ENCODE measurements around the gene ZBTB32. TPM values are rescaled to one million over a fixed set of nuclear protein-coding genes. Genes with fewer than 3 reads are reported as not detected.
"Not testable (repeated sequence)": the region's sequence is repeated elsewhere in the genome, so short reads cannot be mapped to it uniquely, and the experiment has no call there.

ZBTB32 gene
- total RNA-seq, 3 donors from 2014 or later = 90.8 to 136 (median 101) TPM

GRCh38 chr19:35721374-35721773, 17.0 kb downstream of the ZBTB32 start:
- Mint-ChIP-seq H3K4me3 (no peak overlapping the region), H3K9me3 (no peaks in the 10 kb centered on the region), H3K4me1 (ENCODE audit: low read depth) (peaks cover 17% of the 10 kb centered on the region), H3K27me3 (ENCODE audit: low read depth) (no peaks in the 10 kb centered on the region), H3K36me3 (ENCODE audit: insufficient read depth) (peaks cover 42% of the 10 kb centered on the region)
- DNase-seq = no peak
- no peak for ATAC-seq

DNA sequence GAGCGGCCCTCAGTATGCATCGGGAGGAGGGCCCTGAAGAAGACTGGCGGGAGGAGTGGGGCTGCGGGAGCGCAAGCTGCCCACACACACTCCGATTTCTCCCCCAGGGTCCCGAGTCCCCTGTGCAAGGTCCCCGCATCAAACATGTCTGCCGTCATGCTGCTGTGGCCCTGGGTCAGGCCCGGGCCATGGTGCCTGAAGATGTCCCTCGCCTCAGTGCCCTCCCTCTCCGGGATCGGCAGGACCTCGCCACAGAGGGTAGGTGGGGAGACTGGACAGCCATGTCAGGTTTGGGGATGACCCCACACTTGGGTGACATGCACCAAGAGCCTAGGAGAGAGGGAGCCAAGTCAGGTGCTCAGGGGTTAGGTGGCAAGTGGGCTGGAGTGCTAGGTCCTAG, 18.1 kb downstream of the ZBTB32 start:
- H3K4me1 Mint-ChIP-seq (ENCODE audit: low read depth) = peaks cover 14% of the 10 kb centered on the region
- ATAC-seq (no peak), DNase-seq (no peak)
- no peaks in the 10 kb centered on the region for H3K9me3 Mint-ChIP-seq
- H3K4me3 Mint-ChIP-seq = no peak overlapping the region
- H3K27me3 Mint-ChIP-seq (ENCODE audit: low read depth) = no peaks in the 10 kb centered on the region
- H3K36me3 Mint-ChIP-seq (ENCODE audit: insufficient read depth) = peaks cover 42% of the 10 kb centered on the region

DNA sequence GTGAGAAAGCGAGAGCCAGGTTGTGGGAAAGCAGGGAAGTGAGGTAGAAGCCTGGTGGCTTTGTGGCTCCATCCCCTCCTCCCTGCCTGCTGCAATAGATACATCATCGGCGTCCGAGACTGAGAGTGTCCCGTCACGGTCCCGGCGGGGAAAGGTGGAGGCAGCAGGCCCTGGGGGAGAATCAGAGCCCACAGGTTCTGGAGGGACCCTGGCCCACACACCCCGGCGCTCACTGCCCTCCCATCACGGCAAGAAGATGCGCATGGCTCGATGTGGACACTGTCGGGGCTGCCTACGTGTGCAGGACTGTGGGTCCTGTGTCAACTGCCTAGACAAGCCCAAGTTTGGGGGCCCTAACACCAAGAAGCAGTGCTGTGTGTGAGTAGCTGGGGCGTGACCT, 18.5 kb downstream of the ZBTB32 start:
- Mint-ChIP-seq H3K27me3 (ENCODE audit: low read depth) (no peaks in the 10 kb centered on the region), H3K9me3 (no peaks in the 10 kb centered on the region), H3K36me3 (ENCODE audit: insufficient read depth) (peaks cover 42% of the 10 kb centered on the region), H3K4me3 (no peak overlapping the region), H3K4me1 (ENCODE audit: low read depth) (peaks cover 14% of the 10 kb centered on the region)
- DNase-seq = no peak
- no peak for ATAC-seq

DNA sequence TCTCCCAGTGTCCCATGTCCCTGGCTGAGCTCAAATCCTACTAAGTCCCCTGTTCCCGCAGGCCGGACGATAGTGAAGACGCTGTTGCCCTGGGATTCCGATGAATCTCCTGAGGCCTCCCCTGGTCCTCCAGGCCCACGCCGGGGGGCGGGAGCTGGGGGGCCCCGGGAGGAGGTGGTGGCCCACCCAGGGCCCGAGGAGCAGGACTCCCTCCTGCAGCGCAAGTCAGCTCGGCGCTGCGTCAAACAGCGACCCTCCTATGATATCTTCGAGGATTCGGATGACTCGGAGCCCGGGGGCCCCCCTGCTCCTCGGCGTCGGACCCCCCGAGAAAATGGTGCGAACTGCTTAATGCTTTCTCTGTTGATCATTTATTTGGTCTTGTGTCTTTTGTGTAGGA, 19.3 kb downstream of the ZBTB32 start:
- H3K27me3 Mint-ChIP-seq (ENCODE audit: low read depth) = no peaks in the 10 kb centered on the region
- H3K36me3 Mint-ChIP-seq (ENCODE audit: insufficient read depth) = peaks cover 50% of the 10 kb centered on the region
- ATAC-seq (no peak), DNase-seq (no peak)
- H3K9me3 Mint-ChIP-seq = no peaks in the 10 kb centered on the region
- H3K4me3 Mint-ChIP-seq = no peak overlapping the region
- peaks cover 14% of the 10 kb centered on the region for H3K4me1 Mint-ChIP-seq (ENCODE audit: low read depth)

DNA sequence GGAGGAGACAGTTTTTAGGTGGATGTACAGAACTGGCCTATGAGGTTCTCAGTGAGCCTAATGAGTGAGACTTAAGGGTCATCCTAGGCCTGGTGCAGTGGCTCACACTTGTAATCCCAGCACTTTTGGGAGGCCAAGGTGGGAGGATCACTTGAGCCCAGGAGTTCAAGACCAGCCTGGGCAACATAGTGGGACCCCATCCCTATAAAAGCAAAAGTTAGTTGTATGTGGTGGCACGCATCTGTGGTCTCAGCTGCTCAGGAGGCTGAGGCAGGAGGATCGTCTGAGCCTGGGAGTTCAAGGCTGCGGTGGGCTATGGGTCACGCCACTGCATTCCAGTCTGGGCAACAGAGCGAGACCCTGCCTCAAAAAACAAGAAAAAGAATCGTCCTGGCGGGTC, 19.8 kb downstream of the ZBTB32 start:
- not testable (repeated sequence) for H3K9me3 Mint-ChIP-seq; H3K4me3 Mint-ChIP-seq; H3K27me3 Mint-ChIP-seq (ENCODE audit: low read depth); ATAC-seq; DNase-seq
- Mint-ChIP-seq H3K36me3 (ENCODE audit: insufficient read depth) (peaks cover 50% of the 10 kb centered on the region), H3K4me1 (ENCODE audit: low read depth) (peaks cover 12% of the 10 kb centered on the region)

DNA sequence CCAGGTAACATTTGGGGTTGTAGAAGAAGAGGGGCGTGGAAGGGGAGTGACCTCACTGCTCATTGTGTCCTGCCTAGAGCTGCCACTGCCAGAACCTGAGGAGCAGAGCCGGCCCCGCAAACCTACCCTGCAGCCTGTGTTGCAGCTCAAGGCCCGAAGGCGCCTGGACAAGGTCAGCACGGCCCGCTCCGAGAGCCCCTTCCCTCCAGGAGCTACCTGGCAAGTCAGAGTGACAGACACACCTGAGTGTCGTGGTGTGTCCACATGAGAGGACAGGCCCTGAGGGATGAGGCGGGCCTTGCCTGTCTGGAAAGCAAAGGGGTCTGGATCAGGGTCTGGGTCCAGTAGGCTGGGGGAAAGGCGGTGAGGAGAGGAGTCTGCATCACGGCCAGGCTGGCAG, 20.2 kb downstream of the ZBTB32 start:
- H3K27me3 Mint-ChIP-seq (ENCODE audit: low read depth) = no peaks in the 10 kb centered on the region
- H3K4me1 Mint-ChIP-seq (ENCODE audit: low read depth) = peaks cover 8% of the 10 kb centered on the region
- ATAC-seq (no peak), DNase-seq (no peak)
- H3K4me3 Mint-ChIP-seq = no peak overlapping the region
- H3K9me3 Mint-ChIP-seq = no peaks in the 10 kb centered on the region
- H3K36me3 Mint-ChIP-seq (ENCODE audit: insufficient read depth) = peaks cover 48% of the 10 kb centered on the region

DNA sequence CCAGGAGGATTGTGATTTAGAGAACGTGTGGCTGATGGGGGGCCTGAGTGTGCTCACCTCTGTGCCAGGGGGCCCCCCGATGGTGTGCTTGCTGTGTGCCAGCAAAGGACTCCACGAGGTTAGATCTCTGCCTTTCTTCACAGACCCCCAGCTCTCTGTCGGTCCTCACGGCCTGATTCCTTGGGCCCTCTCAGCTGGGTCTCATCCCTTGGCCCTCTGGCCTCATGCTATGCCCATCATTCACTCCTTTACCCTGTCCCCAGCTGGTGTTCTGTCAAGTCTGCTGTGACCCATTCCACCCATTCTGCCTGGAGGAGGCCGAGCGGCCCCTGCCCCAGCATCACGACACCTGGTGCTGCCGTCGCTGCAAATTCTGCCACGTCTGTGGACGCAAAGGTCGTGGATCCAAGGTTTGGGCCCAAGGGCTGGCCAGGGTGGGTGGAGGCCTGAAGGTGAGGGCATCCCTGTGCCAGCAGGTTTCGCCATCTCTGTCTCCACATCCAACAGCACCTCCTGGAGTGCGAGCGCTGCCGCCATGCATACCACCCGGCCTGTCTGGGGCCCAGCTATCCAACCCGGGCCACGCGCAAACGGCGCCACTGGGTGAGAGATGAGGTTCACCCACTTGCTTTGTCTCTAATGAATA, 21.0 kb downstream of the ZBTB32 start:
- H3K9me3 Mint-ChIP-seq = no peaks in the 10 kb centered on the region
- no peak overlapping the region for H3K4me3 Mint-ChIP-seq
- H3K4me1 Mint-ChIP-seq (ENCODE audit: low read depth) = peaks cover 5% of the 10 kb centered on the region
- no peaks in the 10 kb centered on the region for H3K27me3 Mint-ChIP-seq (ENCODE audit: low read depth)
- DNase-seq (no peak), ATAC-seq (no peak)
- H3K36me3 Mint-ChIP-seq (ENCODE audit: insufficient read depth) = peaks cover 51% of the 10 kb centered on the region

GRCh38 chr19:35727053-35727955, 22.9 kb downstream of the ZBTB32 start:
- H3K36me3 Mint-ChIP-seq (ENCODE audit: insufficient read depth) = peaks cover 59% of the 10 kb centered on the region
- DNase-seq = no peak
- ATAC-seq = no peak
- no peaks in the 10 kb centered on the region for H3K4me1 Mint-ChIP-seq (ENCODE audit: low read depth)
- no peaks in the 10 kb centered on the region for H3K27me3 Mint-ChIP-seq (ENCODE audit: low read depth)
- H3K9me3 Mint-ChIP-seq = no peaks in the 10 kb centered on the region
- H3K4me3 Mint-ChIP-seq = no peak overlapping the region

DNA sequence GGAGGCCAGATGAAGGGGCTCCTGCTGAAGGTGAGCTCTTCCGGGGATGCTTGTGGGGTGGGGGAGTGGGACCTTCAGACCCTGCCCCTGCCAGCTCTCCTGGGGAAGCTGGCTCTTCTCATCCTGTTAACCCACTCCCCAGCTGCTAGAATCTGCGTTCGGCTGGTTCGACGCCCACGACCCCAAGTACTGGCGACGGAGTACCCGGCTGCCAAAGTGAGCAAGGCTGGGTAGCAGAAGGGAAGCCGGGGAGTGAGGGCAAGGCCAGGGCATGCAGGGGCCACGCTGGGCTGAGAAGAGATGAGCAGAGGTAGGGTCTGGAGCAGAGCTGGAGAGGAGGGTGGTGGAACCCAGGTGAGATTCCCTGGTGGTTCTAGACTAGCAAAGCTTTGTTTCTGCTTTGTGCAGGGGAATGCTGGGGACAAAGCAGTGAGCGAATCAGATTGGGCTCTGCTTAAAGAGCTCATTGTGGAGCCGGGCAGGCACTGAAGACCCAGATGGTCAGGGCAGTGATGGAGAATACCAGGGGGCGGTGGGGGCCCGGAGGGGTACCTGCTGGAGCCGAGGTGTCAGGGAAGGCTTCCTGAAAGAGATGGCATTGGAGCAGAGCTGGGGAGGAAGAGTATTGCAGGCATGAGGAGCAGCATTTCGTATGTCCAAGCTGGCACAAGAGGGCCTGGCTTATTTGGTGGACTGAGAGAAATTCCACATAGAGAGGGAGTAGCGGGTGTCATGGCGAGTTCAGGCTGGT, 23.8 kb downstream of the ZBTB32 start:
- Mint-ChIP-seq H3K4me1 (ENCODE audit: low read depth) (no peaks in the 10 kb centered on the region), H3K27me3 (ENCODE audit: low read depth) (no peaks in the 10 kb centered on the region), H3K4me3 (no peak overlapping the region), H3K36me3 (ENCODE audit: insufficient read depth) (peaks cover 54% of the 10 kb centered on the region), H3K9me3 (no peaks in the 10 kb centered on the region)
- no peak for ATAC-seq
- DNase-seq = no peak

DNA sequence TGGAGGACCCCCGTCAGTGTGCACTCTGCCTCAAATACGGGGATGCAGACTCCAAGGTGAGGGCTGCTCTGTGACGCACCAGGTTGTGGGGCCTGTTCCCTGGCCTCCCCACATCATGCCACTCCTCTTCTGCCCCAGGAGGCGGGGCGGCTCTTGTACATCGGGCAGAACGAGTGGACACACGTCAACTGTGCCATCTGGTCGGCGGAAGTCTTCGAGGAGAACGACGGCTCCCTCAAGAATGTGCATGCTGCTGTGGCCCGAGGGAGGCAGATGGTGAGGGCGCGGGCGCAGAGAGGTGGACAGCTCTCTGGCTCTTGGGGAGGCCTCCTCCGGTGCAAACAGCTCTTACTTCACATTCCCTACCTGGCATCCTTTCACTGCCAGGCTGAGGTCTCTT, 24.7 kb downstream of the ZBTB32 start:
- H3K4me3 Mint-ChIP-seq = no peak overlapping the region
- no peaks in the 10 kb centered on the region for H3K27me3 Mint-ChIP-seq (ENCODE audit: low read depth)
- DNase-seq (no peak), ATAC-seq (no peak)
- H3K9me3 Mint-ChIP-seq = no peaks in the 10 kb centered on the region
- H3K4me1 Mint-ChIP-seq (ENCODE audit: low read depth) = no peaks in the 10 kb centered on the region
- H3K36me3 Mint-ChIP-seq (ENCODE audit: insufficient read depth) = peaks cover 50% of the 10 kb centered on the region

DNA sequence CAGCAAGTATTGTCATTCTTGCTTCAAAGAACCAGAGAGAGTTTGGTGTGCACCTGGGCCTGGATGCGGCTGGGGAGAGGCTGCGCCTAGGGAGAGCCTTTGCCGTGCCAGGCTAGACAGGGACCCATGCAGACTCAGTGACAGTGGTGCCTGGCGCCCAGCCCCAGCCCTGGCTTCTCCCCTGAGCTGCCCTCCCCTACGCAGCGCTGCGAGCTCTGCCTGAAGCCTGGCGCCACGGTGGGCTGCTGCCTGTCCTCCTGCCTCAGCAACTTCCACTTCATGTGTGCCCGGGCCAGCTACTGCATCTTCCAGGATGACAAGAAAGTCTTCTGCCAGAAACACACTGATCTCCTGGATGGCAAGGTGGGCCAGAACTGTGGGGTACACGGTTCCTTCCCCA, 25.4 kb downstream of the ZBTB32 start:
- Mint-ChIP-seq H3K9me3 (no peaks in the 10 kb centered on the region), H3K27me3 (ENCODE audit: low read depth) (no peaks in the 10 kb centered on the region), H3K4me1 (ENCODE audit: low read depth) (no peaks in the 10 kb centered on the region), H3K36me3 (ENCODE audit: insufficient read depth) (peaks cover 49% of the 10 kb centered on the region), H3K4me3 (no peak overlapping the region)
- ATAC-seq (no peak), DNase-seq (no peak)

- H3K9me3 Mint-ChIP-seq = no peaks in the 10 kb centered on the region
- H3K4me1 Mint-ChIP-seq (ENCODE audit: low read depth) = no peaks in the 10 kb centered on the region
- H3K36me3 Mint-ChIP-seq (ENCODE audit: insufficient read depth) = peaks cover 46% of the 10 kb centered on the region
- DNase-seq (no peak), ATAC-seq (no peak)
- H3K4me3 Mint-ChIP-seq = no peak overlapping the region
- H3K27me3 Mint-ChIP-seq (ENCODE audit: low read depth) = no peaks in the 10 kb centered on the region
These were observed 26.0 kb downstream of the ZBTB32 start for GRCh38 chr19:35730326-35730725.

- H3K4me1 Mint-ChIP-seq (ENCODE audit: low read depth) = no peaks in the 10 kb centered on the region
- H3K36me3 Mint-ChIP-seq (ENCODE audit: insufficient read depth) = peaks cover 40% of the 10 kb centered on the region
- ATAC-seq = no peak
- no peak for DNase-seq
- H3K4me3 Mint-ChIP-seq = no peak overlapping the region
- no peaks in the 10 kb centered on the region for H3K27me3 Mint-ChIP-seq (ENCODE audit: low read depth)
- H3K9me3 Mint-ChIP-seq = no peaks in the 10 kb centered on the region
These were observed 27.0 kb downstream of the ZBTB32 start for GRCh38 chr19:35731353-35731752.

GRCh38 chr19:35731779-35732405, 27.5 kb downstream of the ZBTB32 start:
- peaks cover 3% of the 10 kb centered on the region for H3K4me1 Mint-ChIP-seq (ENCODE audit: low read depth)
- no peak overlapping the region for H3K4me3 Mint-ChIP-seq
- H3K27me3 Mint-ChIP-seq (ENCODE audit: low read depth) = no peaks in the 10 kb centered on the region
- DNase-seq = no peak
- H3K36me3 Mint-ChIP-seq (ENCODE audit: insufficient read depth) = peaks cover 42% of the 10 kb centered on the region
- no peaks in the 10 kb centered on the region for H3K9me3 Mint-ChIP-seq
- no peak for ATAC-seq

Measured in activated T-cell treated with anti-CD3 and anti-CD28 coated beads, Interleukin-2, amount 50 U/mL, for 4 hours (primary cell).